Measurements from ENCODE around the gene FXYD7.

FXYD7 gene

DNA sequence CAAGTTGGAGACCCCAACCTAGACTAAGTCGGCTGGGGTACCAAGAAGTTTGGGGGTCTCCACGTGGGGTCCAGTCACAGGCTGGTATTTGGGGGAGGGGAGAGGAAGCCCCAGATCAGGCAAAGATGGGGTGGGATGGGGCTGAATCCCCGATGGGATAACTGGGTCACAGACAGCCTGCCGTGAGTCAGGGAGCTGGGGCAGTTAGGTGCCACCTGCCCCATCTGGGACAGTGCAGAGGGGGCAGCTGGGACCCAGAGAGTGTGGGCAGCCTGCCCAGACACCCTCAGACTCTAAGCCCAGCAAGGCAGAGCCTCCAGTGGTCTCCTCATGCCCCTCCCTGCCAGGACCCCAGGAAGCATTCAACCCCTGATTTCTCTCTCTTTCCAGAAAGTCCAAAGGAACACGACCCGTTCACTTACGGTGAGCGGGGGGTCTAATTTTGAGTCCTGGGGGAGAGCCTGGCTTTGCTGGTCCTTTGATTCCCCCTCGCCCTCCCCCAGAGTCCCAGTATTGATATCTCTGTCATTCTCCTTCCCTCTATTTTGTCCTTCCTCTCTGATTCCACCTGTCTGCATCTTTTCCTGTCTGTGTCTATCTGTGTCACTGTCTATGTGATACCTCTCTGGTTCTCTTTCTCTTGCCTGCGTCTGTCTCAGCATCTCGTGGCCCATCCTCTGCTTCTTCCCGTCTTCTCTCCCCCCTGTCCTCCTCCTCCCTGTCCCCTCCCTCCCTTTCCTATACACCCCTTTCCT is 2.7 kb upstream of the FXYD7 start:
- no peak overlapping the region for H3K4me3 ChIP-seq (ENCODE audit: low read depth, low read length)
- ChIA-PET CTCF (interaction anchor here (0.5 to 4.7 kb wide), 26 partner anchors 10 to 501 kb away, joined by 3 to 82 read pairs (median 8); partner anchors contain the start of genes FXYD3 and FXYD5), POLR2A (interaction anchor here (0.7 to 1.9 kb wide), 17 partner anchors 13 to 990 kb away, joined by 3 to 26 read pairs (median 3); partner anchors contain the start of genes FAM187B, FXYD5, LIN37 and ZNF30)
- H3K4me1 ChIP-seq (ENCODE audit: control insufficient read depth, insufficient read depth, low read length): peaks cover 34% of the 10 kb centered on the region
- H3K27ac ChIP-seq (ENCODE audit: extremely low read depth, low read depth, low read length): no peak overlapping the region
- H3K9me3 ChIP-seq (ENCODE audit: control insufficient read depth, insufficient read depth, low read depth, low read length): no peaks in the 10 kb centered on the region
- no peaks in the 10 kb centered on the region; a peak in 1 of 3 replicates for H3K36me3 ChIP-seq (ENCODE audit: control insufficient read depth in 2 of 2, insufficient read depth in 1 of 2, low read length in 2 of 2)
- TF ChIP-seq ZNF473 (tag by site-specific recombination; IDR thresholded peaks at IDR 0.05) (peak; percentile 95; the same call in 1 of the 2 replicates), ZNF558 (tag by site-specific recombination; IDR thresholded peaks at IDR 0.05) (no peak), ZNF311 (tag by site-specific recombination; IDR thresholded peaks at IDR 0.05; ENCODE audit: borderline replicate concordance) (peak; percentile 89; the same call in 1 of the 2 replicates), ZNF791 (tag by site-specific recombination; IDR thresholded peaks at IDR 0.05) (peak; percentile 85; the same call in 1 of the 2 replicates), ZNF221 (tag by site-specific recombination; IDR thresholded peaks at IDR 0.05; ENCODE audit: borderline replicate concordance) (no peak), ZNF2 (tag by site-specific recombination; IDR thresholded peaks at IDR 0.05) (0 out of 2 replicates have a peak, but pooled peaks have one; percentile 24), ZNF837 (tag by site-specific recombination; IDR thresholded peaks at IDR 0.05) (no peak), ZBTB48 (tag by site-specific recombination; IDR thresholded peaks at IDR 0.05) (no peak), ZNF621 (tag by site-specific recombination; IDR thresholded peaks at IDR 0.05) (peak; percentile 64; the same call in 1 of the 2 replicates), ZFP37 (tag by site-specific recombination; IDR thresholded peaks at IDR 0.05) (0 out of 2 replicates have a peak, but pooled peaks have one; percentile 48), ZNF501 (tag by site-specific recombination; IDR thresholded peaks at IDR 0.05) (0 out of 2 replicates have a peak, but pooled peaks have one; percentile 7), ZNF248 (tag by site-specific recombination; IDR thresholded peaks at IDR 0.05) (peak; percentile 8; the same call in 1 of the 2 replicates), ZNF354C (tag by site-specific recombination; IDR thresholded peaks at IDR 0.05; ENCODE audit: borderline replicate concordance, low read depth) (no peak), ZNF521 (tag by site-specific recombination; IDR thresholded peaks at IDR 0.05) (no peak), ZFHX2 (tag by site-specific recombination; conservative IDR thresholded peaks at IDR 0.05) (no peak), ZNF776 (tag by site-specific recombination; IDR thresholded peaks at IDR 0.05; ENCODE audit: borderline replicate concordance) (peak; percentile 24; the same call in 1 of the 2 replicates), ZNF792 (tag by site-specific recombination; IDR thresholded peaks at IDR 0.05) (peak; percentile 73; the same call in 1 of the 2 replicates), ZNF785 (tag by site-specific recombination; IDR thresholded peaks at IDR 0.05) (peak; percentile 70; the same call in 1 of the 2 replicates), ZBTB7A (tag by site-specific recombination; IDR thresholded peaks at IDR 0.05; ENCODE audit: low read depth) (peak; percentile 70; the same call in 1 of the 2 replicates), ZNF658 (tag by site-specific recombination; IDR thresholded peaks at IDR 0.05) (0 out of 2 replicates have a peak, but pooled peaks have one; percentile 14), ZNF677 (tag by site-specific recombination; IDR thresholded peaks at IDR 0.05) (no peak), ZNF670 (tag by site-specific recombination; IDR thresholded peaks at IDR 0.05; ENCODE audit: low read depth) (0 out of 2 replicates have a peak, but pooled peaks have one; percentile 47), MEIS1 (CRISPR knock-in tag; IDR thresholded peaks at IDR 0.05; ENCODE audit: borderline replicate concordance) (no peak)
- TF ChIP-seq, protein P1, sequence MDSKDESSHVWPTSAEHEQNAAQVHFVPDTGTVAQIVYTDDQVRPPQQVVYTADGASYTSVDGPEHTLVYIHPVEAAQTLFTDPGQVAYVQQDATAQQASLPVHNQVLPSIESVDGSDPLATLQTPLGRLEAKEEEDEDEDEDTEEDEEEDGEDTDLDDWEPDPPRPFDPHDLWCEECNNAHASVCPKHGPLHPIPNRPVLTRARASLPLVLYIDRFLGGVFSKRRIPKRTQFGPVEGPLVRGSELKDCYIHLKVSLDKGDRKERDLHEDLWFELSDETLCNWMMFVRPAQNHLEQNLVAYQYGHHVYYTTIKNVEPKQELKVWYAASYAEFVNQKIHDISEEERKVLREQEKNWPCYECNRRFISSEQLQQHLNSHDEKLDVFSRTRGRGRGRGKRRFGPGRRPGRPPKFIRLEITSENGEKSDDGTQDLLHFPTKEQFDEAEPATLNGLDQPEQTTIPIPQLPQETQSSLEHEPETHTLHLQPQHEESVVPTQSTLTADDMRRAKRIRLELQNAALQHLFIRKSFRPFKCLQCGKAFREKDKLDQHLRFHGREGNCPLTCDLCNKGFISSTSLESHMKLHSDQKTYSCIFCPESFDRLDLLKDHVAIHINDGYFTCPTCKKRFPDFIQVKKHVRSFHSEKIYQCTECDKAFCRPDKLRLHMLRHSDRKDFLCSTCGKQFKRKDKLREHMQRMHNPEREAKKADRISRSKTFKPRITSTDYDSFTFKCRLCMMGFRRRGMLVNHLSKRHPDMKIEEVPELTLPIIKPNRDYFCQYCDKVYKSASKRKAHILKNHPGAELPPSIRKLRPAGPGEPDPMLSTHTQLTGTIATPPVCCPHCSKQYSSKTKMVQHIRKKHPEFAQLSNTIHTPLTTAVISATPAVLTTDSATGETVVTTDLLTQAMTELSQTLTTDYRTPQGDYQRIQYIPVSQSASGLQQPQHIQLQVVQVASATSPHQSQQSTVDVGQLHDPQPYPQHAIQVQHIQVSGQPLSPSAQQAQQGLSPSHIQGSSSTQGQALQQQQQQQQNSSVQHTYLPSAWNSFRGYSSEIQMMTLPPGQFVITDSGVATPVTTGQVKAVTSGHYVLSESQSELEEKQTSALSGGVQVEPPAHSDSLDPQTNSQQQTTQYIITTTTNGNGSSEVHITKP (tag by site-specific recombination; IDR thresholded peaks at IDR 0.05): peak; percentile 65
- TF ChIP-seq, protein P2, sequence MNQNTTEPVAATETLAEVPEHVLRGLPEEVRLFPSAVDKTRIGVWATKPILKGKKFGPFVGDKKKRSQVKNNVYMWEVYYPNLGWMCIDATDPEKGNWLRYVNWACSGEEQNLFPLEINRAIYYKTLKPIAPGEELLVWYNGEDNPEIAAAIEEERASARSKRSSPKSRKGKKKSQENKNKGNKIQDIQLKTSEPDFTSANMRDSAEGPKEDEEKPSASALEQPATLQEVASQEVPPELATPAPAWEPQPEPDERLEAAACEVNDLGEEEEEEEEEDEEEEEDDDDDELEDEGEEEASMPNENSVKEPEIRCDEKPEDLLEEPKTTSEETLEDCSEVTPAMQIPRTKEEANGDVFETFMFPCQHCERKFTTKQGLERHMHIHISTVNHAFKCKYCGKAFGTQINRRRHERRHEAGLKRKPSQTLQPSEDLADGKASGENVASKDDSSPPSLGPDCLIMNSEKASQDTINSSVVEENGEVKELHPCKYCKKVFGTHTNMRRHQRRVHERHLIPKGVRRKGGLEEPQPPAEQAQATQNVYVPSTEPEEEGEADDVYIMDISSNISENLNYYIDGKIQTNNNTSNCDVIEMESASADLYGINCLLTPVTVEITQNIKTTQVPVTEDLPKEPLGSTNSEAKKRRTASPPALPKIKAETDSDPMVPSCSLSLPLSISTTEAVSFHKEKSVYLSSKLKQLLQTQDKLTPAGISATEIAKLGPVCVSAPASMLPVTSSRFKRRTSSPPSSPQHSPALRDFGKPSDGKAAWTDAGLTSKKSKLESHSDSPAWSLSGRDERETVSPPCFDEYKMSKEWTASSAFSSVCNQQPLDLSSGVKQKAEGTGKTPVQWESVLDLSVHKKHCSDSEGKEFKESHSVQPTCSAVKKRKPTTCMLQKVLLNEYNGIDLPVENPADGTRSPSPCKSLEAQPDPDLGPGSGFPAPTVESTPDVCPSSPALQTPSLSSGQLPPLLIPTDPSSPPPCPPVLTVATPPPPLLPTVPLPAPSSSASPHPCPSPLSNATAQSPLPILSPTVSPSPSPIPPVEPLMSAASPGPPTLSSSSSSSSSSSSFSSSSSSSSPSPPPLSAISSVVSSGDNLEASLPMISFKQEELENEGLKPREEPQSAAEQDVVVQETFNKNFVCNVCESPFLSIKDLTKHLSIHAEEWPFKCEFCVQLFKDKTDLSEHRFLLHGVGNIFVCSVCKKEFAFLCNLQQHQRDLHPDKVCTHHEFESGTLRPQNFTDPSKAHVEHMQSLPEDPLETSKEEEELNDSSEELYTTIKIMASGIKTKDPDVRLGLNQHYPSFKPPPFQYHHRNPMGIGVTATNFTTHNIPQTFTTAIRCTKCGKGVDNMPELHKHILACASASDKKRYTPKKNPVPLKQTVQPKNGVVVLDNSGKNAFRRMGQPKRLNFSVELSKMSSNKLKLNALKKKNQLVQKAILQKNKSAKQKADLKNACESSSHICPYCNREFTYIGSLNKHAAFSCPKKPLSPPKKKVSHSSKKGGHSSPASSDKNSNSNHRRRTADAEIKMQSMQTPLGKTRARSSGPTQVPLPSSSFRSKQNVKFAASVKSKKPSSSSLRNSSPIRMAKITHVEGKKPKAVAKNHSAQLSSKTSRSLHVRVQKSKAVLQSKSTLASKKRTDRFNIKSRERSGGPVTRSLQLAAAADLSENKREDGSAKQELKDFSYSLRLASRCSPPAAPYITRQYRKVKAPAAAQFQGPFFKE (tag by site-specific recombination; IDR thresholded peaks at IDR 0.05; ENCODE audit: borderline replicate concordance): peak; percentile 81; the same call in 1 of the 2 replicates
- TF ChIP-seq, protein P3, sequence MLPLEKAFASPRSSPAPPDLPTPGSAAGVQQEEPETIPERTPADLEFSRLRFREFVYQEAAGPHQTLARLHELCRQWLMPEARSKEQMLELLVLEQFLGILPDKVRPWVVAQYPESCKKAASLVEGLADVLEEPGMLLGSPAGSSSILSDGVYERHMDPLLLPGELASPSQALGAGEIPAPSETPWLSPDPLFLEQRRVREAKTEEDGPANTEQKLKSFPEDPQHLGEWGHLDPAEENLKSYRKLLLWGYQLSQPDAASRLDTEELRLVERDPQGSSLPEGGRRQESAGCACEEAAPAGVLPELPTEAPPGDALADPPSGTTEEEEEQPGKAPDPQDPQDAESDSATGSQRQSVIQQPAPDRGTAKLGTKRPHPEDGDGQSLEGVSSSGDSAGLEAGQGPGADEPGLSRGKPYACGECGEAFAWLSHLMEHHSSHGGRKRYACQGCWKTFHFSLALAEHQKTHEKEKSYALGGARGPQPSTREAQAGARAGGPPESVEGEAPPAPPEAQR (tag by site-specific recombination; IDR thresholded peaks at IDR 0.05): 0 out of 2 replicates have a peak, but pooled peaks have one; percentile 76
